Thoracic aorta endothelial cell (primary cell): ENCODE results near the gene ZSWIM7. TPM values are rescaled to one million over a fixed set of nuclear protein-coding genes. Genes with fewer than 3 reads are reported as not detected.

Experiments
- total RNA-seq: library from RNA; depleted of rRNA; stranded (reverse); fragments of >200 nt; gene quantifications from 2 replicates; pipeline ENCODE4 v1.2.3, GENCODE V29; 2012

ZSWIM7 gene
- 8.7 and 11.7 TPM in 2 replicates for total RNA-seq

GRCh38 chr17:15999141-15999973 lies at the start of gene ZSWIM7, which contains the start of gene TTC19:
Gene ZSWIM7 (minus strand): TSS chr17:15999704. CDS start chr17:15999594, 110 bp downstream.
Gene TTC19 (plus strand): TSS chr17:15999824. CDS start chr17:15999849, 25 bp downstream.

GRCh38 chr17:15944759-15945526 lies 54.6 kb downstream of the ZSWIM7 start, which contains the start of gene ADORA2B:
Gene ADORA2B (plus strand): TSS chr17:15945130. CDS start chr17:15945249, 119 bp downstream.

Other genes starting within 250 kb of the ZSWIM7 start
- 8.5 and 10.7 TPM in 2 replicates for gene ADORA2B, start 54.6 kb downstream of the ZSWIM7 start, total RNA-seq
- 40.2 and 48.9 TPM in 2 replicates for gene TTC19, start 120 bp upstream of the ZSWIM7 start, total RNA-seq
- 145 and 165 TPM in 2 replicates for gene NCOR1, start 215.8 kb upstream of the ZSWIM7 start, total RNA-seq
- gene PIGL, start 217.5 kb upstream of the ZSWIM7 start, total RNA-seq, result 22.1 and 33.5 TPM in 2 replicates